Dermis microvascular lymphatic vessel endothelial cell (primary cell): Measurements from ENCODE around the gene SLC17A7. TPM values are rescaled to one million over a fixed set of nuclear protein-coding genes. Genes with fewer than 3 reads are reported as not detected.
"Not testable (repeated sequence)": the region's sequence is repeated elsewhere in the genome, so short reads cannot be mapped to it uniquely, and the experiment has no call there.

Experiments used
- DNase-seq, 2 donors: peaks; one replicate each; pipeline versions ENCODE4 v3.0.0 to v3.0.0-alpha.2; 2010; ENCODE audit warnings: low read depth in 2 of 2
- total RNA-seq: library from RNA; depleted of rRNA; stranded (reverse); fragments of >200 nt; gene quantifications from 2 replicates; pipeline ENCODE4 v1.2.1, GENCODE V29; 2014

Gene SLC17A7
- total RNA-seq, 1 donor from 2014 or later: 0.13 TPM

DNA sequence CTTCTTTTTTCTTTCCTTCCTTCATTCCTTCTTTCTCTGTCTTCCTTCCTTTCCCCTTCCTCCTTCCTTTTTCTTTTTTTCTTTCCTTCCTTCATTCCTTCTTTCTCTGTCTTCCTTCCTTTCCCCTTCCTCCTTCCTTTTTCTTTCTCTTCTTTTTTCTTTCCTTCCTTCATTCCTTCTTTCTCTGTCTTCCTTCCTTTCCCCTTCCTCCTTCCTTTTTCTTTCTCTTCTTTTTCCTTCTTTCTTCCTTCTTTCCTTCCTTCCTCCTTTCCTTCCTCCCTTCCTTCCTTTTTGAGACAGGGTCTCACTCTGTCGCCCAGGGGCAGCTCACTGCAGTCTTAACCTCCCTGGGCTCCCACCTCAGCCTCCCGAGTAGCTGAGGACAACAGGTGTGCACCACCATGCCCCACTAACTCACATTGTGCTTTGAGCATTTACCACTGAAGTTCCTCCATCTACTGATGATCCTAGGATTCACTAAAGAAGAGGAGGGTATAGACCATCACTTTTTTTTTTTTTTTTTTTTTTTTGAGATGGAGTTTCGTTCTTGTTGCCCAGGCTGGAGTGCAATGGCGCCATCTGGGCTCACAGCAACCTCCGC lies 2.9 kb upstream of the SLC17A7 start:
- not testable (repeated sequence) for DNase-seq

DNA sequence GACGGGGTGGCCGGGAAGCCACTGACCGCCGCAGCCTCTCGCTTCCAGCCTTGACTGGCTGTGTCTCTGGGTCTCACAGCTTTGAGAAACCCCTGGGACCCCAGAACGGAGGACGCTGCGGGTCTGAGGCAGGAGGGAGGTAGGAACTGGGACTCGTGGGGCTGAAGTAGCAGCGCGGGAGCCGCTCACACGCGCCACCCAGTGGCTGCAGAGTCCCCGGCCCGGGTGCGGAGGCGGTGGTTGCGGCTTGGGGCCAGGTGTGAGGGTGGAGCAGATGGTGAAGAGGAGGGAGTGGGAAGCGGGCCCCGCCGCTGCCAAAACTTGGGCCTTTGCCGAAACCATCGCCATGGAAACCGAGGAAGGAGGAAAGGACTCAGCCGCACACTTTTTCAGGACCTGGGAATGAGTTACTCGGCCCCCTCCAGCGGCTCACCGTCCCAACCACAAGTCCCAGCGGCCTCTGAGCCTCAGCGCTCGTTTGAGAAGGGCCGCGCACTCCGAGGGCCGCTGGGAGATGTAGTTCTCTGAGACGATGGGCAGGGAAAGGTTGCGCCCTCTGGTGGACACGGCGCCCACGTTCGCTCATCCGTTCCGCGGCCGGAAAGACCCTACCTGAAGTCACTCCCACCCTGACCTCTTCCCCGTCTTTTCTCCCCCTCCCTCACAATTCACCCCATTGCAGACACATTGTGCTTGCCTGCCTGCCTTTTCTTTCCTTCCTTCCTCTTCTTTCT lies 2.2 kb upstream of the SLC17A7 start:
- peak; percentile 83 to 94 for DNase-seq

DNA sequence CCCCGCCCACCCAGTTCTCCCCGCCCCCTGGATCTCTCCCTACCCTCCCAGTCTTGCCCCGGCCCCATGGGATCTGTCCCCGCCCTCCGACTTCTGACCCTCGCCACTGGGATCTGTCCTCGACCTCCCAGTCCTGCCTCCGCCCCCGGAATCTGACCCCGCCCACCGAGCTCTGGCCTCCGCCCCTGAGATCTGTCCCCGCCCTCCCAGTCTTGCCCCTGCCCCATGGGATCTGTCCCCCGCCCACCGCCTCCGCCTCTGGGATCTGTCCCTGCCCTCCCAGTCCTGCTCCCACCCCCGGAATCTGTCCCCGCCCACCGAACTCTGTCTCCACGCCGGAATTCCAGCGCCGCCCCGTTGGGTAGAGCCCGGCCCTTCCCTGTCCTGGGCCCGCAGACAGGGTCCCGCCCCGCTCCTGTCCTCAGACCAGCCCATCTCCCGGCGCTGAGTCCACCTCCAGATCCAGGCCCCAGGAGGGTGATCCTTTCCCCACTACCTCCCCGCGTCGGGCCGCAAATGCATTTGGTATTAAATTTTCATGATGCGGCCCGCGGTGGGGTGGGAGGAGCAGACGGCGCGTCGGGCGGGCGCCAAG lies 1.5 kb upstream of the SLC17A7 start:
- DNase-seq: peak; percentile 76 to 89

GRCh38 chr19:49442354-49442753 lies 1.0 kb upstream of the SLC17A7 start:
- DNase-seq: no peak

DNA sequence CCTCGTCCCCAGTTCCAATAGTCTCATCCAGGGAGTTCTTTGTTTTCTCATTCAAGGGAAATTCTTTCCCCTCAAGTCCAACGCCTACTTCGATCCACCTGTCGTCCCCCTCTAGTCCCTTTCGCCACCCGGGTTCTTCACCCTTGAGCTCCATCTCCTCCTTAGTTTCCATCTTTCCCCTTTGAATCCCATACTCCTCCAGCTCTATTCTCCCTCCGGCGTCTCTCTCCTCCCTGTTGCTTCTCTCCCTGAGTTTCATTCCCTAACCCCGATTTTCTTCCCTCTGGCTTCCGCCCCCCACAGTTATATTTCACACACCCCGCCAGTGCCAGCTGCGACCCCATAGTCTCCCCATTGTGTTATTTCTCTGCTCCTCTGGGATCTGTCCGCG lies 628 bp upstream of the SLC17A7 start:
- no peak for DNase-seq

DNA sequence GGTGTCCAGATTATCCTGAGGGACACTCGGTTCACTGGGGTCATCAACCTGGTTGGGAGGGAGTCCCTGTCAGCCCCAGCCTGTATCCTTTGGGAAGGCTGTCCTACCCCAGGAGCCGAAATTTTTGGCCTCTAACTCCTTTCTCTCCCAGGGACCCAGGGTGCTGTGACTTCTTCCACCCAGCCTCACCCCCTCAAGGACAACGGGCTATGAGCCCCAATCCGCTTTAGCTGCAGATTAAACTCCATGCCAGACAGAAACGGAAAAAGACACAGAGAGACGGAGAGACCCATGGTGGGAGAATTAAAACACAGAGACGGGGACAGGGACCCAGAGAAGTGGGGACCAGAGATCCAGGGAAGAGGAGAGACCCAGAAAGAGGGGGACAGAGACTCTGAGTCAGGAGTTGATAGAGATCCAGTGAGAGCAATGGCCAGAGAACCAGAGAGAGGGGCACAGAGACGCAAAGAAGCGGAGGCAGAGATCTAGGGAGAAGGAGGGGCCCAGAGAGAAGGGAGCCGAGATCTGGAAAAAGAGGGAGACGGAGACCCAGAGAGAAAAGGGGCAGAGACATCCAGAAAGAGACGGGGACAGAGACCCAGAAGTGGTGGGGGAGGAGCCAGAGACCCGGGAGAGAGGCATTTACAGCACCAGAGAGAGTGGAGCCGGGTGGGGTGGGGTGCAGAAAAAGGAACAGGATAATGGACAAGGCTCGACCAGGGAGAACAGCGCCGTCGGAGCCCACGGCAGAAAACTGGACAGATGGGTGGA lies 703 bp downstream of the SLC17A7 start:
- no peak for DNase-seq

GRCh38 chr19:49439836-49440235 lies 1.5 kb downstream of the SLC17A7 start:
- no peak for DNase-seq

- DNase-seq: no peak
These were observed 3.1 kb downstream of the SLC17A7 start for GRCh38 chr19:49438261-49438660.

- no peak for DNase-seq
These were observed 4.1 kb downstream of the SLC17A7 start for GRCh38 chr19:49437231-49437630.

DNA sequence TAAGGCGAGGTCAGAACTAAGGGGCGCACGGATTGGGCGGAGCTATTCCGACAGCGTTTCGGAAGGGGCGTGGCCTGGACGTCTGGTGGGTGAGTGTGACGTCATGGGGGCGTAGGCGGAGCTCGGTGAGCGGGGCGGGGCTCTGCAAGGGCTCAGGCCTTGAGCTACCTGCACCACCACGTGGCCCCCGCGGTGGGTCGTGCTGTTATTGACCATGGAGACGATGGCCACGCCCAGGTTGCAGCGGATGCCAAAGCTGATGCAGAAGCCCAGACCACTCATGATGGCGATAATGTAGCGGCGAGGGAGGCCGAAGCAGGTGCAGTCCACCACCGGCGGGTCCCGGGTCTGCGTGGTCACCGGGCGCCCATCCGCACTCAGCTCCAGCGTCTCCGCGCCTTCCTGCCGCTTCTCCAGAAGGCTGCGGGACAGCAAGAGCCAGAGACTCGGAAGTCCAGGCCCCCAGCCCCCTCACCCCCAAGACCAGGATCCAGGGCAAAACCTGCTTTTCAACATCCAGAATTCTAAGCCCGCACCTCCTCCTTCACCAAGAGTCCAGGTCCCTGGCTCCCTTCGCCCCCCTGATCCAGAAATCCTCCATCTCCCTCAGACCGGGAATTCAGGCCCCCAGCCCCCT lies 4.8 kb downstream of the SLC17A7 start:
- peak in 1 of 2 donors; percentile 31 for DNase-seq

DNA sequence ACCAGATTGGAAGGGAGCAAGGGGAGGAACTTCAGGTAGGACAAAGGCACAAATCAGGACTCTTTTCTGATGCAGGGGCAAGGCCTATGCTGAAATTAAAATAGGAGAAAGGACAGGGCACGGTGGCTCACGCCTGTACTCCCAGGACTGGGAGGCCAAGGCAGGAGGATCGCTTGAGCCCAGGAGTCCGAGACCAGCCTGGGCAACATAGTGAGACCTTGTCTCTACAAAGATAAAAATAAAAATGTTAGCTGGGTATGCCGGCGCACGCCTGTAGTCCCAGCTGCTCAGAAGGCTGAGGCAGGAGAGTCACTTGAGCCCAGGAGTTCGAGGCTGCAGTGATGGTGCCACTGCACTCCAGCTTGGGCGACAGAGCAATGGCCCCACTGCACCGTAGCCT lies 5.7 kb downstream of the SLC17A7 start:
- DNase-seq: no peak

DNA sequence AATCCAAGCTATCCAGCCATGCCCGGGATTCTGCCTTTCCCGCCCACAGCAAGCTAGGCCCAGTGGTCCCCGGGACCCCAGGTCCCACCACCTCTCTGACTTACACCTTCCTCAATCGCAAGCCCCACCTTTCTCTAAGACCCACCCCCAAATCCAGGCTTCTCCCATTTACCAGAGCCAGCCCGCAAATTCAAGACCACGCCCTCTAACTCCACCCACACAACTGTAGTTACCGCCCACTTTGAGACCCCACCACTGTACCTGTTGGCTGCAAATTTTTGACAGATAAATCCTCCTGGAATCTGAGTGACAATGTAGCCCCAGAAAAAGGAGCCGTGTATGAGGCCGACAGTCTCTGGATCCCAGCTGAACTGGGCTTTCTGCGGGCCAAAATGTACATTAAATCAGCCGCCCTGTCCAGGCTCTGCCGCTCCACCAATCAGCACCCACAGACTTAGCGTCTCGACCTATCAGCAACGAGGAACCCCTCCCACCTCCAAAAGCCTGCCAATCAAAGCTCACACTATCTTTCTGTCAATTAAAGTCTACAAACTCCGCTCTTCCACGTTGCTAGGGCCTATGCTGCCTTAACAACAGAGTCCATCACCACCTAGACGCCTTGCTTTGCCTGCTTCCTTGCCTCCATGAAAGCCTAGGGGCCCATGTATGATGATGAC lies 6.3 kb downstream of the SLC17A7 start:
- no peak for DNase-seq

GRCh38 chr19:49433240-49433901 lies 8.0 kb downstream of the SLC17A7 start:
- no peak for DNase-seq

GRCh38 chr19:49432141-49433073 lies 8.9 kb downstream of the SLC17A7 start:
- DNase-seq: no peak

DNA sequence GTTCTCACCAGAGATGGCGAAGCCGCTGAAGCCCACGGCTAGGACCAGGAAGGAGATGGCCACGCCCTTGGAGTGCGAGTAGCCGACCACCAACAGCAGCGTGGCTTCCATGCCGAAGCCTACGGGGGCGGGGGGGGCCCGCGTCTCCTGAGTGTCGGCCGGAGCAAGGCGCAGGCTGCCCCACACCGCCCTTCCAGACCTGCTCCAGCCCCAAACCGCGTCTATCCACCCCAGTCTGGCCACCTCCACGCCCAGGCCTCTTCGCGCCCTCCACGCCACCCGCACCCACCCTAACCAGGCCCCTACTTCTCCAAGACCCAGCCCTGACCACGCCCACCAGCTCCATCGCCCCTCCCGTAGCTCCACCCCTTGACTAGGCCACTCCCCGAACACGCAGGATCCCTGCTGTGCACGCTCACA lies 10.0 kb downstream of the SLC17A7 start:
- DNase-seq: no peak

- peak in 1 of 2 donors; percentile 12 for DNase-seq
These were observed 10.5 kb downstream of the SLC17A7 start for GRCh38 chr19:49430678-49431329.

GRCh38 chr19:49430172-49430677 lies 11.1 kb downstream of the SLC17A7 start:
- DNase-seq: no peak

DNA sequence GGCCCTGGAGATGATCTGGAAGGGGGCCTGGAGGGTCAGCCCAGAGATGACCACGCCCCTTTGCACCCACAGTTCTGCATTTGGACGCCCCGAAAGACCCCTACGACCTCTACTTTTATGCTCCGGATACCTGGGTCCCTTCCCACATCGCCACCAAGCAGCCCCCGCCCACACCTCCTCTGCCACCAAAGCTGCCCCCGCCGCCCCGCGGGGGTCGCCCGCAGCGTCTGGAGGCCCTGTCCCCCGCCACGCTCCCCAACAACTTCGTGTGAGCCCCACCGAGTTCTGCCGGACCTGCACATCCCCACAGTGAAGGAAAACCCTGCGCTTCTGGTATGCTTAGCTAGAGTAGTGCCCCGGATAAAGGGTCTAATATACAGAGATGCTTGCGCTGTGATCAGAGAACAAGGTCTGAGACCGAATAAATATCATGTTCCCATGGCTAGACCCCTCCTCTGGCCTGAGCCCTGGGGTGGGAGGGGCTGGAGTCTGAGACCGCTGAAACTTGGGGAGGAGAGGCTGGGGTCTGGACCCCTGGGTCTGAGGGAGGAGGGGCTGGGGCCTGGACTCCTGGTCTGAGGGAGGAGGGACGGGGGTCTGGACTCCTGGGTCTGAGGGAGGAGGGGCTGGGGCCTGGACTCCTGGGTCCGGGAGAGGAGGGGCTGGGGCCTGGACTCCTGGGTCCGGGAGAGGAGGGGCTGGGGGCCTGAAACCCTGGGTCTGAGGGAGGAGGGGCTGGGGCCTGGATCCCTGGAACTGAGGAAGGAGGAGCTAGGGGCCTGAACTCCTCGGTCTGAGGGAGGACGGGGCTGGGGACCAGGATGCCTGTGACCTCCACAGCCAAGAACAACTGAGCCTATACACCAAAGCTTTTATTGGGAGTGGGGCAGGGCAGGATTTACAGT lies 12.5 kb downstream of the SLC17A7 start:
- DNase-seq: no peak
